ENCODE results near the gene CD244. TPM values are rescaled to one million over a fixed set of nuclear protein-coding genes. Genes with fewer than 3 reads are reported as not detected.
"Not testable (repeated sequence)": the region's sequence is repeated elsewhere in the genome, so short reads cannot be mapped to it uniquely, and the experiment has no call there.

Gene CD244
- polyA plus RNA-seq, 3 donors: 0.22 to 0.43 (median 0.23) TPM

DNA sequence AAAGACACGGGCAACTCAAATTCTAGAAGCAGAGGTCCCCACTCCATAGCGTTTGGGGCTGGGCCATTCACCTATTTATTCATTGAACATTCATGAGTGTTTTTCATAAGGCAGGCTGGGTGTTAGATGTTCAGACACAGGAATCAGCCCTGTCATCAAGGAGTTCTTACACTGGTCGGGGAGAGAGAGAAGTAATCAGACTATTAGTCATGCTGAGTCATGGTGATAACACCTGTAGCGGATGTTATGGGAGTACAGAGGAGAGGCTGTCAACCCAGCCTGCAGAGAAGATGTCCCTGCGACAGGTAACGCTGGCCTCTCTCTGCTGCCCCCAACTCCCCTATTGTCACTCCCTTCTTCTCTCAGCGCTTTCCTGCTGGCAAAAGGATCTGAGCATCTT is 49.5 kb downstream of the CD244 start:
- no peak for DNase-seq

GRCh38 chr1:160811147-160811546 is 51.5 kb downstream of the CD244 start:
- DNase-seq: no peak

DNA sequence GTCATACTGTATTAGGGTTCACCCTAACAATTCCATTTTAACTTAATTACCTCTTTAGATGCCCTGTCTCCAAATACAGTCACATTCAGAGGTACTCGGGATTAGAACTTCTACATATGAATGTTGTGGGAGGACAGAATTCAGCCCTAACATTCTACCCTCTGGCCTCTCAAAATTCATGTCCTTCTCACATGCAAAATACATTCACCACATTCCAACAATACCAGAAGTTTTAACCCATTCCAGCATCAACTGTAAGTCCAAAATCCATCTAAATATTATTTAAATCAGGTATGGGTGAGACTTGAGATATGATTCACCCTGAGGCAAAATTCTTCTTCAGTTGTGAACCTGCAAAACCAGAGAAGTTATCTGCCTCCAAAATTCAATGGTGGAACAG is 52.2 kb downstream of the CD244 start:
- DNase-seq: no peak

DNA sequence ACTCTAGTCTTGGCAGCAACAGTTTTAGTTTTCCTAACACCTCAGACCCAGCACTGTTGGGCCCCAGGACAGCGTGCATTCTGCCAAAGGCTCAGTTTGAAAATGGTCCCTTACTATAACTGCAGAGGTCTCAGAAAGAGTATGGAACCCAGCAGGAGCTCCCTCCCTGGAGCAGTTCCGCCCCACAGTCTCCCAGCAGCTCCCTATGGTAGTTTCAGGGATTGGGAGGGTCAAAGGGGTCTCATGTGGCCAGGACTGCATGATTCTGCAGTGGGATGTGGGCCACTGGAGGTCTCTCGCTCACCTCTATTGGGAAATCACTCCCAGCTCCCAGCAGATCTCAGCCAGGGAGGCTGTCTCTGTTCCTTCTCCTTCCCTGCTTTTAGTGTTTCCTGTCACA is 54.4 kb downstream of the CD244 start:
- no peak for DNase-seq

DNA sequence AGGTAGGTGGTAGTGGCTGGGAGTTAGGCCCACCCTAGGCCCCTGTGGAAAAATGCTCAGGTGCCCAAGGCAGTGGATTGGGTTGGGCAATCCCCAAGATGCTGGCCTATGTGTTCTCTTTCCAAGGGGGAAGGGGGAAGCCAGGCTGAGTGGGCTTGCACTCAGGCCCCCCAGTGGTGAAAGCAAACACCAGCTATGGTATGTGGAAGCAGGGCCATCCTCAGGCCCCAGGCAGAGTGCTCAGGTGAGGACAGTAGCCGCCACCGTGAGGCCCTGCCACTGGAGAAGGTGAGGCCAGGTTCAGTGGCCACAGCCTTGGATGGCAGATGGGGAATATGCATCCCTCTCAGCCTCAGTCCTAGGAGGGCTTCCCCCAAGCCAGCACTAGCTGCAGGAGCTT is 54.9 kb downstream of the CD244 start:
- DNase-seq: no peak

GRCh38 chr1:160807247-160807646 is 55.4 kb downstream of the CD244 start:
- DNase-seq: no peak

- no peak for DNase-seq
These were observed 55.9 kb downstream of the CD244 start for GRCh38 chr1:160806784-160807183.

GRCh38 chr1:160806109-160806665 is 56.5 kb downstream of the CD244 start:
- DNase-seq: no peak

GRCh38 chr1:160801836-160802580 is 60.7 kb downstream of the CD244 start:
- no peak for DNase-seq

DNA sequence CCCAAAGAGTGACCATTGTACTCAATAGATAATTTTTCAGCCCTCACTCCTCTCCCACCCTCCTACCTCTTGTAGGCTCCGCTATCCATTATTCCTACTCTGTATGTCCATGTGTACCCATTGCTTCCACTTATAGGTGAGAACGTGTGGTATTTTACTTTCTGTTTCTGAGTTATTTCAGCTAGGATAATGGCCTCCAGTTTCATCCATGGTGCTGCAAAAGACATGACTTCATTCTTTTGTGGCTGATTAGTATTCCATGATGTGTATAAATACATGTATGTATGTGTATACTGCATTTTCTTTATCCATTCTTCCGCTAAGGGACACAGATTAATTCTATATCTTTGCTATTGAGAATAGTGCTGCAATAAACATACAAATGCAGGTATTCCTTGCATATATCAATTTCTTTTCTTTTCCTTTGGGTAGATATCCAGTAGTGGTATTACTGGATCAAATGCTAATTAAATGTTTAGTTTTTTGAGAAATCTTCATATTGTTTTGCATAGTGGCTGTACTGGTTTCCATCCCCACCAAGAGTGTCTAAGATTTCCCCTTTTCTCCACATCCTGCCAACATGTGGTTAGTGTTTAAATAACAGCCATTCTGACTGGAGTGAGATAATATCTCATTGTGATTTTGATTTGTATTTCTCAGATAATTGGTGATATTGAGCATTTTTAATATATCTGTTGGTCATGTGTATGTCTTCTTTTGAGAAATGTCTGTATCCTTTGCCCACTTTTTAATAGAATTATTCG is 61.9 kb downstream of the CD244 start:
- no peak for DNase-seq

- no peak for DNase-seq
These were observed 62.5 kb downstream of the CD244 start for GRCh38 chr1:160800142-160800541.

GRCh38 chr1:160799641-160800040 is 63.0 kb downstream of the CD244 start:
- DNase-seq: no peak

GRCh38 chr1:160798439-160798838 is 64.2 kb downstream of the CD244 start:
- DNase-seq: no peak

- DNase-seq: no peak
These were observed 64.8 kb downstream of the CD244 start for GRCh38 chr1:160797861-160798273.

DNA sequence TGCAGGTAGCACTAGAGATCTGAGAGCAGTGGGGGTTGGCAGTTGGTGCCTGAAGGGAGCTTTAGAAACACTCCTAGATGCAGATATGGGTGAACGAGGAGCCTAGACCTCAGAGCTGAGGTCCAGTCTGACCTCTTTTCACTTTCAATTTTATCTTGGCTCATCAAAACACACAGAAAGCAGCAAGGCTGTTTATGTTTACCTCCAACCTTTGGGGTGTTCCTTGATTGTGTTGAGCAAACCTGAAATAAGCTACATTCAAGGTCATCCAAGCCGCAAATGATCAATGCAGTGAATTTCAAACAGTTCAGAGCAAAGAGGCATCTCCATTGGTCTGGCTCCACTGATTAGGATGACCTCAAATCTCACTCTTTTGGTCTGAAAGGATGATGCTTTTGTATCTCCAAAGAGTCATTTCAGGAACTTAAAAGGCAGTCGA is 65.4 kb downstream of the CD244 start:
- DNase-seq: no peak

- DNase-seq: no peak
These were observed 66.7 kb downstream of the CD244 start, which contains the start of gene LY9 for GRCh38 chr1:160795951-160796383. TSS of gene LY9 (plus strand) at chr1:160796174. CDS start at chr1:160796188, 14 bp downstream.

GRCh38 chr1:160794376-160794775 is 68.3 kb downstream of the CD244 start:
- DNase-seq: no peak

- no peak for DNase-seq
These were observed 72.7 kb downstream of the CD244 start for GRCh38 chr1:160789702-160790611.

DNA sequence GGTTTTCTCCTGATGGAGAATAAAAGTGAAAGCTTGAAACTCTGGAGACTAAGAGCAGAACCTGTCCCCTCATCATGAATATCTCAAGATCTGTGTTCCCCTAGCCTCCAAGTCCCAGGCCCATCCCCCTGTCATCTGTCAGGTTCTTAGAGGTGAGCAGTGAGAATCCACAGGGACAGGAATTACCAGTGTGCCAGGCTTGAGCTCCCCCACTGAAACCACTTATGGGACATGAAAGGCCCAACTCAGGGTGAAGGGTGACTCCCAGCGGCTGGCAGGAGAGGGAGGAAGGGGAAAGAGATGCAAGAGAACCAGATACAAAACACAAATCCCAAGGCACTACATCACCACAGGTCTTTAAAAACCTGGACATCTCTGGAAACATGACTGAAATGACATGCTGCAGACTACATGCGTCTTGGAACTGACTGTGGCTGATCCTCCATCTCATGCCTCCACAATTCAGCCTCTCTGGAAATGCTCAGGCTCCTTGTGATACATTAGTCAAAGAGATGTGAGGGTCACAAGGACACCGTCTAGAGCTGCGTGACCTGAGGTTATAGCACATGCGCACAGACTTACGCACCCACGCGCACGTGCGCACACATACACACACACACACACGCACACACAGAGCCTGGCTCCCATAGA is 73.5 kb downstream of the CD244 start:
- DNase-seq: no peak

DNA sequence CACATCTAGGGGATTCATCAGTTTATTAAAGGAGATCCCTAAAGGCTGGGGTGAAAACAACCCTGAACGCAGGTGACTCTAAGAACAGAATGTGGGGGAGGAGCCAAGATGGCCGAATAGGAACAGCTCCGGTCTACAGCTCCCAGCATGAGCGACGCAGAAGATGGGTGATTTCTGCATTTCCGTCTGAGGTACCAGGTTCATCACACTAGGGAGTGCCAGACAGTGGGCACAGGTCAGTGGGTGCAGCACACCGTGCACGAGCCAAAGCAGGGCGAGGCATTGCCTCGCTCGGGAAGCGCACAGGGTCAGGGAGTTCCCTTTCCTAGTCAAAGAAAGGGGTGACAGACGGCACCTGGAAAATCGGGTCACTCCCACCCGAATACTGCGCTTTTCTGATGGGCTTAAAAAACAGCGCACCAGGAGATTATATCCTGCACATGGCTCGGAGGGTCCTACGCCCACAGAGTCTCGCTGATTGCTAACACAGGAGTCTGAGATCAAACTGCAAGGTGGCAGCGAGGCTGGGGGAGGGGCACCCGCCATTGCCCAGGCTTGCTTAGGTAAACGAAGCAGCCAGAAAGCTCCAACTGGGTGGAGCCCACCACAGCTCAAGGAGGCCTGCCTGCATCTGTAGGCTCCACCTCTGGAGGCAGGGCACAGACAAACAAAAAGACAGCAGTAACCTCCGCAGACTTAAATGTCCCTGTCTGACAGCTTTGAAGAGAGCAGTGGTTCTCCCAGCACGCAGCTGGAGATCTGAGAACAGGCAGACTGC is 79.5 kb downstream of the CD244 start:
- not testable (repeated sequence) for DNase-seq

All from renal pelvis (tissue), 4 donors.